Uterus (tissue), 4 donors: Measurements from ENCODE around the gene LYRM2. TPM values are rescaled to one million over a fixed set of nuclear protein-coding genes. Genes with fewer than 3 reads are reported as not detected.
"Not testable (repeated sequence)": the region's sequence is repeated elsewhere in the genome, so short reads cannot be mapped to it uniquely, and the experiment has no call there.

Experiments
- DNase-seq, 2 donors: peaks; one replicate each; pipeline ENCODE4 v3.0.0-alpha.2; 2019 to 2020
- H3K27ac ChIP-seq, 2 donors: fragments of 200-600 bp; sonication (generic); 1 replicate in 1 of 2; 2 replicates in 1 of 2; pipeline ENCODE4 v1.5.1; 2016 to 2018
- H3K27me3 ChIP-seq, 2 donors: fragments of 200-600 bp; sonication (generic); one replicate each; pipeline ENCODE4 v1.5.1; 2018 to 2019; ENCODE audit warnings: control low read depth in 1 of 2
- H3K36me3 ChIP-seq, 2 donors: fragments of 200-600 bp; sonication (generic); one replicate each; pipeline ENCODE4 v1.5.1; 2019; ENCODE audit warnings: control low read depth in 1 of 2
- H3K4me1 ChIP-seq, 2 donors: fragments of 200-600 bp; sonication (generic); one replicate each; pipeline ENCODE4 v1.5.1; 2018 to 2019; ENCODE audit warnings: control low read depth in 1 of 2
- H3K4me3 ChIP-seq, 2 donors: fragments of 200-600 bp; sonication (generic); 1 replicate in 1 of 2; 2 replicates in 1 of 2; pipeline ENCODE4 v1.5.1; 2018 to 2019; ENCODE audit warnings: mild to moderate bottlenecking in 1 of 2
- H3K9me3 ChIP-seq, 2 donors: fragments of 200-600 bp; sonication (generic); one replicate each; pipeline ENCODE4 v1.5.1; 2019; ENCODE audit warnings: control low read depth in 1 of 2
- CTCF ChIP-seq, 4 experiments: fragments of 200-600 bp in 2 of 4; fragments of 450-650 bp in 2 of 4; sonication (generic) in 2 of 4; IDR thresholded peaks; one replicate each; pipeline ENCODE4 v1.5.1; 2016 to 2019; ENCODE audit warnings: antibody characterized with exemption in 4 of 4, mild to moderate bottlenecking in 2 of 4, moderate library complexity in 1 of 4
- POLR2A ChIP-seq, 2 donors: fragments of 450-650 bp; IDR thresholded peaks; one replicate each; pipeline ENCODE4 v1.6.1; 2016; ENCODE audit warnings: antibody characterized with exemption in 2 of 2, mild to moderate bottlenecking in 1 of 2, moderate library complexity in 1 of 2
- intact Hi-C: fragments of 100-400 bp; cut with DNase I; formaldehyde crosslinking; loops from one replicate; pipeline ENCODE4 v1.15.1; 2023; ENCODE audit warnings: low total_unique reads
- total RNA-seq, 4 donors: library from RNA; depleted of rRNA in 3 of 4; stranded (reverse); fragments of >200 nt in 3 of 4; gene quantifications; one replicate each; pipeline versions ENCODE4 v1.1.0 to v1.2.4, GENCODE V29; 2014 to 2023
- donor health status: DM: yes; HTN: yes; CAD: no.

The LYRM2 gene
- total RNA-seq, 4 donors from 2014 or later = 2.3 to 35.7 (median 12.2) TPM

DNA sequence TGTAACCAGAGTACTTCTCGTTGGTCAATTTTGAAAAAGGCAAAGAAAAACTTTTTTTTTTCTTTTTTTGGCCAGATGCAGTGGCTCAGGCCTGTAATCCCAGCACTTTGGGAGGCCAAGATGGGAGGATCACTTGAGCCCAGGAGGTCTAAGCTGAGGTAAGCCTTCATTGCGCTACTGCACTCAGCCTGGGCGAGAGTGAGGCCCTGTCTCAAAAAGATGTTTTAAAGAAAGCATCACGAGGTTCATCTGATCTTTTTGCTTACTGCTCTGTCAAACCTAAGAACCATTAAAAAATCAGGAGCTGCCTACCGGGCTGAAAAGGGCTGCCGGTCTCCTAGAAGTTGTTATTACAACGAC lies 607 bp downstream of the LYRM2 start:
- Histone ChIP-seq H3K4me1 (no peaks in the 10 kb centered on the region), H3K9me3 (no peaks in the 10 kb centered on the region), H3K36me3 (no peaks in the 10 kb centered on the region), H3K27ac (peak overlapping the region; percentile 90 to 95), H3K27me3 (no peaks in the 10 kb centered on the region), H3K4me3 (peak overlapping the region; percentile 79 to 82)
- DNase-seq = no peak
- intact Hi-C loops = no loop called here
- TF ChIP-seq POLR2A (IDR thresholded peaks at IDR 0.05) = no peak
- no peak for TF ChIP-seq CTCF (IDR thresholded peaks at IDR 0.05)

- H3K4me3 ChIP-seq, H3K9me3 ChIP-seq, intact Hi-C loops, H3K4me1 ChIP-seq, H3K36me3 ChIP-seq, H3K27me3 ChIP-seq, H3K27ac ChIP-seq, DNase-seq: not testable (repeated sequence)
Measured at GRCh38 chr6:89636412-89636811, 2.1 kb downstream of the LYRM2 start.

GRCh38 chr6:89630488-89630887 lies 8.1 kb downstream of the LYRM2 start:
- intact Hi-C loops = no loop called here
- Histone ChIP-seq H3K27me3 (no peaks in the 10 kb centered on the region), H3K4me1 (no peaks in the 10 kb centered on the region), H3K36me3 (no peaks in the 10 kb centered on the region), H3K9me3 (no peaks in the 10 kb centered on the region), H3K27ac (no peak overlapping the region), H3K4me3 (no peak overlapping the region)
- no peak for TF ChIP-seq CTCF (IDR thresholded peaks at IDR 0.05)
- TF ChIP-seq POLR2A (IDR thresholded peaks at IDR 0.05) = no peak
- no peak for DNase-seq

DNA sequence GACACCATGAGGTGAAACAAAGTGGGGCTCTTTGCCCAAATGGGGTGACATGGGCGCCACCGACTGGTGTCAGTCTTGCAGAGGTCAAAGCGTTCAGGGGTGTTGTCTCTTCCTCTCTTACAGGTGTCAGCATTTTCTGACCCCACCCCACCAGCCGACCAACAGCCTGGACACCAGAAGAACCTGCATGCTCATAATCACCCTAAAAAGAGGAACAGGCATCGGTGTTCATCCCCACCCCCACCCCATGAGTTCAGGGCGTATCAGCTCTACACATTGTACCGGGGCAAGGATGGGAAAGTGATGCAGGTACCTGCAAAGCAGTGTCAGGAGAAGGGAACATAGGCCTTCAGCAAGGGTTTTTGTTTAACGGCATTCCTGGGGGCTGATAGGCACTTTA lies 14.8 kb downstream of the LYRM2 start:
- H3K27ac ChIP-seq = no peak overlapping the region
- intact Hi-C loops = no loop called here
- no peaks in the 10 kb centered on the region for H3K36me3 ChIP-seq
- H3K4me1 ChIP-seq = no peaks in the 10 kb centered on the region
- no peak for DNase-seq
- H3K4me3 ChIP-seq = no peak overlapping the region
- H3K27me3 ChIP-seq = no peaks in the 10 kb centered on the region
- TF ChIP-seq CTCF (IDR thresholded peaks at IDR 0.05) (no peak), POLR2A (IDR thresholded peaks at IDR 0.05) (no peak)
- no peaks in the 10 kb centered on the region for H3K9me3 ChIP-seq

GRCh38 chr6:89619567-89619966 lies 19.0 kb downstream of the LYRM2 start:
- H3K4me3 ChIP-seq = no peak overlapping the region
- H3K36me3 ChIP-seq = no peaks in the 10 kb centered on the region
- no peak for DNase-seq
- intact Hi-C loops = no loop called here
- no peaks in the 10 kb centered on the region for H3K27me3 ChIP-seq
- TF ChIP-seq CTCF (IDR thresholded peaks at IDR 0.05) (no peak), POLR2A (IDR thresholded peaks at IDR 0.05) (no peak)
- H3K4me1 ChIP-seq = no peaks in the 10 kb centered on the region
- H3K9me3 ChIP-seq = no peaks in the 10 kb centered on the region
- no peak overlapping the region for H3K27ac ChIP-seq

DNA sequence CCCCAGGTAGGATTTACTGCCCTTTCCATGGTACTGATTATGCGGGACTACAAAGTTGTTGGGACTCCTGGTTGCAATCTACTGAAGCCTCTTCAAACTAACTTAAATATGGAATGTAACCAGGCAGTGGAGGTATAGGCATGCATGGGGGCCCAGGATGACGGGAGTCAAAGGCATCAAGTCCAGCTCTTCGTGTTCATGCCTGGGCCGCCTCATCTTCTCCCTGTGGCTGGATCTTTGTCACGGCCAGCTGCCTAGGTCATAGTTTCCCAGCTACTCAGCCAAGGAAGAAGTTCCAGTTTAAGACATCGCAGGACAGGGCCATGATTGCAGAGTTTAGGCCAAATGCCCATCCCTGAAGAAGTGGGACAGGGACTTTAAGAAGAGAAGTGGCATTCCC lies 20.5 kb downstream of the LYRM2 start:
- no peaks in the 10 kb centered on the region for H3K27me3 ChIP-seq
- no peaks in the 10 kb centered on the region for H3K36me3 ChIP-seq
- H3K4me1 ChIP-seq = no peaks in the 10 kb centered on the region
- H3K27ac ChIP-seq = no peak overlapping the region
- intact Hi-C loops = no loop called here
- no peaks in the 10 kb centered on the region for H3K9me3 ChIP-seq
- H3K4me3 ChIP-seq = no peak overlapping the region
- TF ChIP-seq CTCF (IDR thresholded peaks at IDR 0.05) (no peak), POLR2A (IDR thresholded peaks at IDR 0.05) (no peak)
- DNase-seq = no peak
